ENCODE measurements around the gene NECTIN4. TPM values are rescaled to one million over a fixed set of nuclear protein-coding genes. Genes with fewer than 3 reads are reported as not detected.
A peak's percentile ranks its signal among the peaks of the same experiment; 100 is the strongest.
"Not testable (repeated sequence)": the region's sequence is repeated elsewhere in the genome, so short reads cannot be mapped to it uniquely, and the experiment has no call there.

NECTIN4 gene
- total RNA-seq, 1 experiment from 2014 or later = 0.14 TPM

- no peak for DNase-seq (ENCODE audit: low spot score)
Measured at GRCh38 chr1:161054805-161055204, 34.6 kb downstream of the NECTIN4 start.

- DNase-seq (ENCODE audit: low spot score) = no peak
Measured at GRCh38 chr1:161054232-161054631, 35.1 kb downstream of the NECTIN4 start.

DNA sequence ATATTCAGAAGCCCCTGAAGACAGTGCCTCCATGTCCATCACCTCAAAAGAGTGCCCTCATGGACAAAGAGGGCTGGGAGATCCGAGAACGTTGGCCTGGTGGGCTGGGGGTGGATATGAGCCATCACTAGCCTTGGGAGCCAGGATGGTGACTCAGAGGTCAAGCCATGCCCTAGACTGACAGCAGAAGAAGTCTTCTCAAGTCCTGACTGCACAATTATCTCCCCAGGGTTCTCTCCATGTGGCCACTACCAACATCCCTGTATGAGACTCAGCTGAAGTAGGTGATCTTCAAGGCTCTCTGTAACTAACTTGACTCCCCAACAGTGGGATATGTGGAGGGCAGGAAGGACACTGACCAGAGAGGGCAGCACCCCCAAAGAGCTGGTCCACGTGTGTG is 36.5 kb downstream of the NECTIN4 start:
- no peak for DNase-seq (ENCODE audit: low spot score)

GRCh38 chr1:161051219-161051618 is 38.1 kb downstream of the NECTIN4 start:
- DNase-seq (ENCODE audit: low spot score) = no peak

GRCh38 chr1:161048949-161049722 is 40.2 kb downstream of the NECTIN4 start:
- no peak for DNase-seq (ENCODE audit: low spot score)

- DNase-seq (ENCODE audit: low spot score) = no peak
Measured at GRCh38 chr1:161047436-161048420, 41.6 kb downstream of the NECTIN4 start.

DNA sequence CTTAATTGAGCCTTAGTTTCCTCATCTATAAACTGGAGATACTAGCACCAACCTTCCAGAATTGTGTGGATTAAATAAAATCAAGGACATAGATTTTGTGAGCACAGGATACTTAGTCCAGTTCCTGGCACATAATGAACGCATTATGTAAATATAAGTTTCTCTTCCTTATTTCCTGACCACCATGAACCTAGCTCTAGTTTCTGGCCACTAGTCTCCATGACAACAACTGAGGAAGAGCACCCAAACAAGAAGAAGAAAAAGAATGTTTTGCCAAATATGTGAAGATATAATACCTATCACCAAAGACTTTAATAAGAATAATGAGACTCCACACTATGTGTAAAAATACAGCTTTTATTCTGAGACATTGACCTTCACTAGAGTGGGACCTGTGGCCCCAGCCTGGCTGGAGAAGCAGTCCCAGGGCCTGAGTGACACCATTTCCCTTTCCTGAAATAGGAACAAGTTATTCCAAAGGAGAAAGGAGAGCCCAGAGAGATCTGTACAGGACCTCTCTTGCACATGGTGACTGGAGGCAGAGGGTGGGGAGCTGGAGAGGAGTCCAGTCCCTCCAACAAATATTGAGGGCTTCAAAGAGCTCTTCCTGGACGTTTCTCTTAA is 42.6 kb downstream of the NECTIN4 start:
- DNase-seq (ENCODE audit: low spot score) = no peak

GRCh38 chr1:161045736-161046604 is 43.4 kb downstream of the NECTIN4 start, which contains the start of gene USF1:
Gene USF1 (minus strand): TSS chr1:161045977. CDS start chr1:161043275, 2,702 bp downstream.
- DNase-seq (ENCODE audit: low spot score) = peak; percentile 94

- peak; percentile 47 for DNase-seq (ENCODE audit: low spot score)
Measured at GRCh38 chr1:161044908-161045735, 44.2 kb downstream of the NECTIN4 start.

DNA sequence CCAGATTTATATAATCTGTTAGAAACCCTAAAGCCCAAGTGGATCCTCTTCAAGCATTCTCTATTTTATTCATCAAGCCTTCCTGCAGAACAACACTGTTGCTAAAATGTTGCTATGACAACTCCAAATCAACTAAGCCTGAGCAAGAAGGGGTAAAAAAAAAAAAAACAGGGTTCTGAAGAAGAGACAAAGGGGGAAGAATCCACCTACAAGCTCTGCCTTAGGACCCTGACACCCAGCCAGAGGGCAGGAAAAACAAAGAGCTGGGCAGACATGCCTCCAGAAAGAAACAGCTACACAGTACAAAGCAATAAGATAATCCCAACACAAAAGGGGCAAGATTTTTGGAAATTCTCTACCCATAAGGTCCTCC is 44.8 kb downstream of the NECTIN4 start:
- no peak for DNase-seq (ENCODE audit: low spot score)

DNA sequence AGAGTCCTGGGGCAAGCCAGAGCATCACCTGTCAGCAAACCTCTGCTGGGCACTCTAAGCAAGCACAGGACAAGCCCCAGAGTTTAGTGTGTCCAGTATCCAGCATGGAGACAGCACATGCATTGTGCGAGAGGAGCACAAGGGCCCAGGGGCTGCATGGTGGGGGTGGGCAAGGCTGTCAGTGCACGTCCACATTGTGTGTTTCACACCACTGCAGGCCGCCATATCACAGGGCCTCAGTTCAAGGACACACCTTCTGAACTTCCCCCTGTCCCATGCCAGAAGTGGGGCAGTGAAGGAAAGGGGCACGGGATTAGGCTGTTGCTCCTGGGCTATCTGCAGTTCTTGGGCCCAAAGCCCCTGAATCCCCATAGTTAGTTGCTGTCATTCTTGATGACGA is 49.8 kb downstream of the NECTIN4 start:
- no peak for DNase-seq (ENCODE audit: low spot score)

DNA sequence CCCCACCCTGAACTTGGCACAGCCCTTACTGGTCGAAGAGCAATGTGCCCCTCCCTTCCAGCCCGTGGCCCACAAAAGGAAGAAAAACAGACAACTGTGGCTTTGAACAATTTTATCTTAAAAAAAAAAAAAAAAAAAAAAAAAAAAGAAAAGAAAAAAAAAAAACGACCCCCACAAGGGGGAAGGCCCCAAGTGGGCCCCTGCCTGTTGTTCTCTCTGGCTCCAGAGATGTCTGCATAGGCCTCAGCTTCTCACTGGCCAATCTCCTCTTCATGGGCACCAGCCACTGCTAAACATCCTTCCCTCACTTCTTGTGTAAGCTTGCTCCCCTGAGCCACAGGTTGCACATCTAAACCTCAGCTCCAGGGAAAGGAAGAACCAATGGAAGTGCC is 50.2 kb downstream of the NECTIN4 start:
- DNase-seq (ENCODE audit: low spot score) = no peak

GRCh38 chr1:161038523-161039153 is 50.7 kb downstream of the NECTIN4 start, which contains the start of gene TSTD1:
Gene TSTD1 (minus strand): TSS chr1:161038964. CDS start chr1:161038889, 75 bp downstream.
- no peak for DNase-seq (ENCODE audit: low spot score)

DNA sequence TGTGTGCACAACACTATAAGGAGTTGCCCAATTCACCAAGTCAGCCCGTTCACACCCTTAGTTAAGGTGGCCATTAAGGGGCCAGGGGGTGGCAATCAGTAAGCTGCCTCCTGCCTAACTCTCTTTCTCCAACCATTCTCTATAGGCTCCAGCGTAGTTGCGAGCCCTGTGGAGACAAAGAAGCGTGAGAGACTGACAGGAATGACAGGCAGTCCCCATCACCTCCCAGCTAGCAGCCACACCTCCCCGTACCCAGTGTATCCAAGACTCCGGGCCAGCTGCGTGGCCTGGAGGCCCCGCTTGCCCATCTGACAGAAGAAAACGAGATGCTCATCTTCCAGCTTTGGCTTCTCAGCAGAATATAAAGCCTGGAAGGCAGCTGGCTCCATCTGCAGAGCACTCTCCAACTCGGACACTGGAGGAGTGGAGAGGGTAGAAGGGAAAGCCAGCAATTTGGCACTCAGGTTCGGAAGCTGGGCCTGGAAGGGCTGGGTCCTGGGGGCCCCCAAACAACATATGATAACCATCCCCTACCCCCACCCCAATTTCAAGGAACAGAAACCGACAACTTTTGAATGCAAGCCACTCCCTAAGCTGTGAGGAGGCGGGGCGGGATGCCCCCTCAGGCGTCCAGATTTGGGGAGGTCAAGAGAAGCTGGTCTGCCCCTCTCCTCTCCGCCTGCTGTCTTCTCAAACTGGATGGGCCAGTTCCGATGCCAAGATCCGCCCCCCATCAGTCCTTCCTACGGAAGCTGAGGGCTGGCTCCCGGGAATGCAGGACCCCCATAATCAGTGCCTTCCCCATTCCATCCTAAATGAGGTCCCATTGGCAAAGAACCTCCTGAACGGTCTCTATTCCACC is 51.5 kb downstream of the NECTIN4 start:
- no peak for DNase-seq (ENCODE audit: low spot score)

GRCh38 chr1:161033751-161034150 is 55.6 kb downstream of the NECTIN4 start:
- no peak for DNase-seq (ENCODE audit: low spot score)

GRCh38 chr1:161032409-161032808 is 56.9 kb downstream of the NECTIN4 start:
- no peak for DNase-seq (ENCODE audit: low spot score)

DNA sequence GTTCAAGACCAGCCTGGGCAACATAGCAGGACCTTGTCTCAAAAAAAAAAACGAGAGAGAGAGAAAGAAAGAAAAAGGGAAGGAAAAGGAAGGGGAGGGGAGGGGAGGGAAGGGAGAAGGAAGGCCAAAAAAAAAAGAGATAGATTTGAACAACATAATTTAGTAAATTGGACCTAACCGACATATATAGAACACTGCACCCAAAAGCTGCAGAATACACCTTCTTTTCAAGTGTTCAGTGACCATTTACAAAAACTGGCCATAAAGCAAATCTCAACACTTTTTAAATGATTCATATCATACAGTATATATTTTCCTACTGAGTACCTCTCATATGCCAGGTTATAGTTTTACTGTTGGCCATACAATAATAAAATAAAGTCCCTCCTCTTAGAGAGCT is 57.5 kb downstream of the NECTIN4 start:
- no peak for DNase-seq (ENCODE audit: low spot score)

- DNase-seq (ENCODE audit: low spot score) = not testable (repeated sequence)
Measured at GRCh38 chr1:161029466-161029865, 59.9 kb downstream of the NECTIN4 start.

DNA sequence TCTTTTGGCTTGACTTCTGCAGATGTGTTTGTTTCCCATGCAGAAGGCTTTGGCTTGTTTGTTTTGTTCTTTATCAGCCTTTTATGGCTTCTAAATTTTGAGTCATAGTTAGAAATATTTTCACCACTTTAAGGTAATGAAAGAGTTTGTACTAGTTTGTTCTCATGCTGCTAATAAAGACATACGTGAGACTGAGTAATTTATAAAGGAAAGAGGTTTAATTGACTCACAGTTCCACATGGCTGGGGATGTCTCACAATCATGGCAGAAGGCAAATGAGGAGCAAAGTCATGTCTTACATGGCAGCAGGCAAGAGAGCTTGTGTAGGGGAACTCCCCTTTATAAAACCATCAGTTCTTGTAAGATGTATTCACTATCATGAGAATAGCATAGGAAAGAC is 62.4 kb downstream of the NECTIN4 start:
- not testable (repeated sequence) for DNase-seq (ENCODE audit: low spot score)
